Thoracic aorta (tissue), 2 donors: Measurements from ENCODE around the gene FAM83G. TPM values are rescaled to one million over a fixed set of nuclear protein-coding genes. Genes with fewer than 3 reads are reported as not detected.

Experiments
- ATAC-seq: fragments of 150-250 bp; one replicate; pipeline ENCODE4 v1.8.0; 2017; ENCODE audit warnings: low read depth; ENCODE audit not compliant: insufficient number of reproducible peaks, low FRiP score
- DNase-seq: peaks from one replicate; pipeline ENCODE4 v3.0.0-alpha.2; 2020; ENCODE audit warnings: low spot score
- H3K27ac ChIP-seq, 2 donors: fragments of 200-600 bp; sonication (generic); 1 replicate in 1 of 2; 2 replicates in 1 of 2; pipeline ENCODE4 v1.5.1; 2016; ENCODE audit warnings: mild to moderate bottlenecking in 2 of 2, moderate library complexity in 2 of 2
- H3K27me3 ChIP-seq: fragments of 200-600 bp; sonication (generic); replicated peaks from 2 replicates; pipeline ENCODE4 v1.6.0; 2016; ENCODE audit warnings: mild to moderate bottlenecking; ENCODE audit not compliant: insufficient read depth
- H3K36me3 ChIP-seq: fragments of 200-600 bp; sonication (generic); one replicate; pipeline ENCODE4 v1.5.1; 2016
- H3K4me1 ChIP-seq, 2 donors: fragments of 200-600 bp; sonication (generic); 1 replicate in 1 of 2; 2 replicates in 1 of 2; pipeline versions ENCODE4 v1.5.1 to v1.6.0; 2016; ENCODE audit warnings: low read depth in 2 of 2, mild to moderate bottlenecking in 1 of 2; ENCODE audit not compliant: control insufficient read depth in 1 of 2
- H3K4me3 ChIP-seq: fragments of 200-600 bp; sonication (generic); 2 replicates; pipeline ENCODE4 v1.5.1; 2016; ENCODE audit warnings: mild to moderate bottlenecking
- H3K9me3 ChIP-seq: fragments of 200-600 bp; sonication (generic); 2 replicates; pipeline ENCODE4 v1.5.1; 2016
- total RNA-seq, 2 donors: library from RNA; depleted of rRNA; stranded (reverse); fragments of >200 nt; gene quantifications; one replicate each; pipeline versions ENCODE4 v1.1.0 to v1.2.3, GENCODE V29; 2016
- TF ChIP-seq, protein P1 (sequence below): fragments of 200-600 bp; sonication (generic); IDR thresholded peaks from one replicate; pipeline ENCODE4 v1.5.1; 2019; ENCODE audit warnings: antibody characterized with exemption

Gene FAM83G
- total RNA-seq, 2 donors from 2014 or later: 10.8 to 19.8 TPM

DNA sequence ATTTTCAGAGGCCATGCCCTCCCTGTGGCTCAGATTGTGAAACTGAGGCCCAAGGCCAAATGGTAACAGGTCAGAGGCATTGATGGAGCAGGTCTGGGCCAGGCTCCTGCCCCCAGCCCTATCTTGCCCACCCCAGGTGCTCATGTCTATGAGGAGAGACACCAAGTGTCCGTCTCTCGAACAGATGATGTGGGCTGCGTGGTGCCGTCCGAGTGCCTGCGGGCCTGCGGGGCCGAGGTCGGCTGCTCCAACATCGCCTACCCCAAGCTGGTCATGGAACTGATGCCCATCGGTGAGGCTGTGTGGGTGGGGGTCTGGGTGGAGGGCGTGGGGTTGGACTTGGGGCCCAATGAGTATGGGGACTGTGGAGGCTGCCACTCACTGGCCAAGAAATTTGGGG is 8.7 kb upstream of the FAM83G start:
- ATAC-seq: no peak
- DNase-seq: no peak
- Histone ChIP-seq H3K27ac (no peak overlapping the region), H3K36me3 (no peaks in the 10 kb centered on the region), H3K27me3 (no peaks in the 10 kb centered on the region), H3K4me1 (no peaks in the 10 kb centered on the region), H3K9me3 (no peaks in the 10 kb centered on the region), H3K4me3 (no peak overlapping the region)
- TF ChIP-seq, protein P1, sequence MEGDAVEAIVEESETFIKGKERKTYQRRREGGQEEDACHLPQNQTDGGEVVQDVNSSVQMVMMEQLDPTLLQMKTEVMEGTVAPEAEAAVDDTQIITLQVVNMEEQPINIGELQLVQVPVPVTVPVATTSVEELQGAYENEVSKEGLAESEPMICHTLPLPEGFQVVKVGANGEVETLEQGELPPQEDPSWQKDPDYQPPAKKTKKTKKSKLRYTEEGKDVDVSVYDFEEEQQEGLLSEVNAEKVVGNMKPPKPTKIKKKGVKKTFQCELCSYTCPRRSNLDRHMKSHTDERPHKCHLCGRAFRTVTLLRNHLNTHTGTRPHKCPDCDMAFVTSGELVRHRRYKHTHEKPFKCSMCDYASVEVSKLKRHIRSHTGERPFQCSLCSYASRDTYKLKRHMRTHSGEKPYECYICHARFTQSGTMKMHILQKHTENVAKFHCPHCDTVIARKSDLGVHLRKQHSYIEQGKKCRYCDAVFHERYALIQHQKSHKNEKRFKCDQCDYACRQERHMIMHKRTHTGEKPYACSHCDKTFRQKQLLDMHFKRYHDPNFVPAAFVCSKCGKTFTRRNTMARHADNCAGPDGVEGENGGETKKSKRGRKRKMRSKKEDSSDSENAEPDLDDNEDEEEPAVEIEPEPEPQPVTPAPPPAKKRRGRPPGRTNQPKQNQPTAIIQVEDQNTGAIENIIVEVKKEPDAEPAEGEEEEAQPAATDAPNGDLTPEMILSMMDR: no peak

DNA sequence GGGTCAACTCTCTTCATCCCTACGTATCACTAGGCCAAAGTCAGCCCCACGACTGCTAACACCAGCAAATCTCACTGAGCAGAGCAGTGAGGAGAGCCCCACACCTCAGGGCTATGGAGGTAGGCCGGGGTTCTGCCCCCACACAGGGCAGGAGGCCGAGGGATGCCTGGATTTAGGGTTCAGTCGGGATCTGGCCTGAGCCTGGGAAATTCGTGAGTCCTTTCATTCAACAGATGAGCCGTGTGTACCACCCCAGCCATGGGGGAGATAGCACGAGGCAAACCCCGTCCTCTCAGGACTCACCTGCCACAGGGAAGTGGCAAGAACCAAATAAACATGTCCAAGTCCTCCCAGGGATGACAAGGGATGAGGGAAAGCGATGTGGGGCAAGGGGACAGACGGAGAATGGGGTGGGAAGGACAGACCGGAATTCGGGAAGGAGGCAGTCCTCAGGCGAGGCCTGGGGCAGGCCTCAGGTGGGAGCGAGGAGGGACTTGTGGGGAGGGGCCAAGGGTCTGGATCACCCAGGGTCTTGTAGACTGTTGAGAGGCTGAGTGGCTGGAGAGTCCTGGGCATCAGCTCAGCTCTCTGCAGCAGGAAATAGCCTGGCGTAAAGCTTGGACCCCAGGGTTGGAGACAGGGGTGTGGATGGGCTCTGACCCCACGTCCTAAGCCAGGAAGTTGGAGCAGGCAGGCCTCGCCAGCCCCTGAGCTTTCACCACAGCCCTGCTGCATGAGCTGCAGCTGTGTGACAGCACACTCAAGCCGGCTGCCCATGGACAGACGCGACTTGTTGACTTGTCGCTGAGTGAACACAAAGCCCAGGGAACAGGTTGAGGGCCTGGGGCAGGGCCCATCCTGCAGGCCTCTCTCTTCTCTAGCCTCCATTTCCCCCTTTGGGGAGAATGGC is 7.9 kb upstream of the FAM83G start:
- Histone ChIP-seq H3K36me3 (no peaks in the 10 kb centered on the region), H3K27ac (no peak overlapping the region), H3K27me3 (no peaks in the 10 kb centered on the region), H3K9me3 (no peaks in the 10 kb centered on the region), H3K4me3 (no peak overlapping the region), H3K4me1 (no peaks in the 10 kb centered on the region)
- TF ChIP-seq, protein P1: no peak
- DNase-seq (no peak), ATAC-seq (no peak)

DNA sequence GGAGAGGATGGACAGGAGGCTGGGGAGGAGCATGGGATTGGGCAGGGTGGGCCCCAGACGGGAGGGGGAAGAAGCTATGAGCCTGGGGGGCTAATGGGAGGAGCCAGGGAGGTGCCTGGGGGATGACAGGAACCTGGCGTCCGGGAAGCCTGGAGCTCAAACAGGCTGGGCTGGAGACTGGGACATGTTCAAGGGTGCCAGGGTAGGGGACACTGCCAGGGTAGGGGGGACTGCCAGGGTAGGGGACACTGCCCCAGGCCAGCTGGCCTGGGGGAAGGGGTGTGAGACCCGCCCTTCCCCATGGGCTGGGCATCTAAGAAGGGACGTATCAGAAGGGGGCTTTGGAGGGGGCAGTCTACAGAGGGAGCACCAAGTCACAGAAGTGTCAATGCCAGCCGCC is 7.0 kb upstream of the FAM83G start:
- DNase-seq (no peak), ATAC-seq (no peak)
- Histone ChIP-seq H3K36me3 (no peaks in the 10 kb centered on the region), H3K27ac (no peak overlapping the region), H3K27me3 (no peaks in the 10 kb centered on the region), H3K9me3 (no peaks in the 10 kb centered on the region), H3K4me1 (no peaks in the 10 kb centered on the region), H3K4me3 (no peak overlapping the region)
- TF ChIP-seq, protein P1: no peak

DNA sequence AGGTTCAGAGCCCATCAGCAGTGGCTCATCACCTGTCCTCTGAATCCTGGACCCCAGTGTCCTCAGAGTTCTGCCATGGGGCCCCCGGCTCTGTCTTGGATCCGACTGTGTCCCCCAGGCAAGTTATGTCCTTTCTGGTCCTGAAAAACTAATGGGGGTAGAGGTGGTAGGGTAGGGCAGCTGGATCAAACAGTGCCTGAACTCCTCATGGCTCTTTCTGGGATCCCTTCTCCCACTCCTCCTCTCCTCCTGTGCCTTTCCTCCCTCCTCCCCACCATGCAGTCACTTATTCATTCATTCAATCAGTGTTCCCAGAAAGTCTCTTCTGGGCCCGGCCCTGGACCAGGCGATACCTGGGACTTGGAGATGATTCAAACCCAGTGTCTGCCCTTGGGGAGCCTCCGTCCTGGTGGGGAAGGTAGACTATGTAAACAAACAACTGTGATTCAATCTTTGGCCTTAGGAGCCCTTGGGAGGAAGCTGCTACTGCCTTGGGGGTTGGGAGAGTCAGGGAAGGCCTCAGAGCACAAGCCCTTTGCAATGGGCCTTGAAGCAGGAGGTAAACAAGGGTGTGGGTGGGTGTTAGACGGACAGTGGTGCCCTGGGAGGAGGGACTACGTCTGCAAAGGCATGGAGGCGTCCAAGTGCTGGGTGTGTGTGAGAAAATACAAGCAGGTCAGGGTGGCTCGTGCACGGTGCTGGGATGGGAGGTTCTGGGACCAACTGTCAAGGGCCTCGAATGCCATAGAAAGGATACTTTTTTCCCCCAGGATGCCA is 6.4 kb upstream of the FAM83G start:
- Histone ChIP-seq H3K27me3 (no peaks in the 10 kb centered on the region), H3K4me1 (no peaks in the 10 kb centered on the region), H3K27ac (no peak overlapping the region), H3K4me3 (no peak overlapping the region), H3K9me3 (no peaks in the 10 kb centered on the region), H3K36me3 (no peaks in the 10 kb centered on the region)
- TF ChIP-seq, protein P1: no peak
- ATAC-seq (no peak), DNase-seq (no peak)

DNA sequence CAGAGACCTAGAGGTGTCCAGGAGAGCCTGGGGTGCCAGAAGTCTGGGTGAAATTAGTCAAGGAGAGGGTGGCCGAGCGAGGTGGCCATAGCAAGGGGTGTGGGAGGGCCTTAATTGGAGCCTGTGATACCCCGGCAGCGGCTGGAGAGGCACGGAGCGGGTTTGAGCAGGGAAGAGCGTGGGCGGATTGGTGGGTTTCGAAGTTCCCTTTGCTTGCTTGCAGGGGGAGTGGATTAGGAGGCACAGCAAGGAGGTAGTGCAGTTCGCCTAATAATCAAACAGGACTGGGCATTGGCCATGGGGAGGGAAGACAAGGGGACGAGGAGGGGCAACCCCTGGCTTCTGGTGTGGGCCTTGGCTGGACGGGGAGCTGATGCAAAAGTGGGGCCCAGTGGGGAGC is 5.4 kb upstream of the FAM83G start:
- Histone ChIP-seq H3K27me3 (no peaks in the 10 kb centered on the region), H3K4me1 (peaks cover 0 to 2% of the 10 kb centered on the region in 2 donors), H3K9me3 (no peaks in the 10 kb centered on the region), H3K4me3 (no peak overlapping the region), H3K27ac (no peak overlapping the region), H3K36me3 (no peaks in the 10 kb centered on the region)
- no peak for DNase-seq
- no peak for ATAC-seq
- TF ChIP-seq, protein P1: no peak
